ENCODE measurements around the gene FAM13A.

Gene FAM13A

DNA sequence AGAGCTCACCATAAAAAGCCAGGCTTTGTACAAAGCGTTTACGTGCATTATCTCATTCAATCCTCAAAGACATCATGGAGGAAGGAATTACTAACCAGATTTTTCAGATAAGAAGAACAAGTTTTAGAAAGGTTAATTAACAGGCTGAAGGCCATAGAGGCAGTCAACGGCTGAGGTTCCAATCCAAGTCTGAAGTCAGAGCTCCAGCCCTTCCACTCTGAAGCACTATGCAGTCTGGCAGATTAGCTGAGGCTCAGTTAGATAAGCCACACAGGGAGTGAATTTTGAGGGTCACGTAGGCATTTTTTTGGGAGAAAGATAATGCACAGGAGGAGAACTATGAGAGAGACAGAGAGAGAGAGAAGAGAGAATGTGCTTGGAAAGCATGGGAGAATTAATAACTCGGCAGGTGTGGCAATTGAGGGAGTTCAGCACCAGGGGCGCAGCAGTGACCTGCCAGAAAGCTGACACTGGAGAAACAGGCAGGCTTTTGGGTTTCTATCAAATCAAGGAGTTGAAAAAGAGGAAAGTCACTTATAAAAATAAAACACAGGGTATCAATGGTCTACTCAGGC is 242.9 kb downstream of the FAM13A start:
- ChIA-PET POLR2A (no interaction called here), CTCF (interaction anchor here (0.6 to 1.9 kb wide), 2 partner anchors 209 to 293 kb away, joined by 4 read pairs; no protein-coding TSS in a partner anchor)
- TF ChIP-seq EGR2 (tag by site-specific recombination; IDR thresholded peaks at IDR 0.05; ENCODE audit: low read depth) = no peak
- no peak for TF ChIP-seq ZNF18 (tag by site-specific recombination; IDR thresholded peaks at IDR 0.05)
- TF ChIP-seq, protein P1, sequence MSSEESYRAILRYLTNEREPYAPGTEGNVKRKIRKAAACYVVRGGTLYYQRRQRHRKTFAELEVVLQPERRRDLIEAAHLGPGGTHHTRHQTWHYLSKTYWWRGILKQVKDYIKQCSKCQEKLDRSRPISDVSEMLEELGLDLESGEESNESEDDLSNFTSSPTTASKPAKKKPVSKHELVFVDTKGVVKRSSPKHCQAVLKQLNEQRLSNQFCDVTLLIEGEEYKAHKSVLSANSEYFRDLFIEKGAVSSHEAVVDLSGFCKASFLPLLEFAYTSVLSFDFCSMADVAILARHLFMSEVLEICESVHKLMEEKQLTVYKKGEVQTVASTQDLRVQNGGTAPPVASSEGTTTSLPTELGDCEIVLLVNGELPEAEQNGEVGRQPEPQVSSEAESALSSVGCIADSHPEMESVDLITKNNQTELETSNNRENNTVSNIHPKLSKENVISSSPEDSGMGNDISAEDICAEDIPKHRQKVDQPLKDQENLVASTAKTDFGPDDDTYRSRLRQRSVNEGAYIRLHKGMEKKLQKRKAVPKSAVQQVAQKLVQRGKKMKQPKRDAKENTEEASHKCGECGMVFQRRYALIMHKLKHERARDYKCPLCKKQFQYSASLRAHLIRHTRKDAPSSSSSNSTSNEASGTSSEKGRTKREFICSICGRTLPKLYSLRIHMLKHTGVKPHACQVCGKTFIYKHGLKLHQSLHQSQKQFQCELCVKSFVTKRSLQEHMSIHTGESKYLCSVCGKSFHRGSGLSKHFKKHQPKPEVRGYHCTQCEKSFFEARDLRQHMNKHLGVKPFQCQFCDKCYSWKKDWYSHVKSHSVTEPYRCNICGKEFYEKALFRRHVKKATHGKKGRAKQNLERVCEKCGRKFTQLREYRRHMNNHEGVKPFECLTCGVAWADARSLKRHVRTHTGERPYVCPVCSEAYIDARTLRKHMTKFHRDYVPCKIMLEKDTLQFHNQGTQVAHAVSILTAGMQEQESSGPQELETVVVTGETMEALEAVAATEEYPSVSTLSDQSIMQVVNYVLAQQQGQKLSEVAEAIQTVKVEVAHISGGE (tag by site-specific recombination; conservative IDR thresholded peaks at IDR 0.05; ENCODE audit: low read depth) = no peak
- TF ChIP-seq KLF8 (tag by site-specific recombination; IDR thresholded peaks at IDR 0.05) = no peak
- TF ChIP-seq ZNF335 (tag by site-specific recombination; conservative IDR thresholded peaks at IDR 0.05) = no peak
- TF ChIP-seq, protein P2, sequence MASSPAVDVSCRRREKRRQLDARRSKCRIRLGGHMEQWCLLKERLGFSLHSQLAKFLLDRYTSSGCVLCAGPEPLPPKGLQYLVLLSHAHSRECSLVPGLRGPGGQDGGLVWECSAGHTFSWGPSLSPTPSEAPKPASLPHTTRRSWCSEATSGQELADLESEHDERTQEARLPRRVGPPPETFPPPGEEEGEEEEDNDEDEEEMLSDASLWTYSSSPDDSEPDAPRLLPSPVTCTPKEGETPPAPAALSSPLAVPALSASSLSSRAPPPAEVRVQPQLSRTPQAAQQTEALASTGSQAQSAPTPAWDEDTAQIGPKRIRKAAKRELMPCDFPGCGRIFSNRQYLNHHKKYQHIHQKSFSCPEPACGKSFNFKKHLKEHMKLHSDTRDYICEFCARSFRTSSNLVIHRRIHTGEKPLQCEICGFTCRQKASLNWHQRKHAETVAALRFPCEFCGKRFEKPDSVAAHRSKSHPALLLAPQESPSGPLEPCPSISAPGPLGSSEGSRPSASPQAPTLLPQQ (tag by site-specific recombination; IDR thresholded peaks at IDR 0.05) = no peak
- TF ChIP-seq ZNF248 (tag by site-specific recombination; IDR thresholded peaks at IDR 0.05) = no peak
- no peak for TF ChIP-seq ZNF701 (tag by site-specific recombination; IDR thresholded peaks at IDR 0.05)
- no peak for TF ChIP-seq ZNF530 (tag by site-specific recombination; IDR thresholded peaks at IDR 0.05; ENCODE audit: low read depth)
- TF ChIP-seq ZIC2 (tag by site-specific recombination; IDR thresholded peaks at IDR 0.05) = no peak
- TF ChIP-seq ZNF768 (tag by site-specific recombination; IDR thresholded peaks at IDR 0.05) = no peak
- TF ChIP-seq ZNF146 (tag by site-specific recombination; IDR thresholded peaks at IDR 0.05) = no peak
- TF ChIP-seq ZNF202 (tag by site-specific recombination; IDR thresholded peaks at IDR 0.05; ENCODE audit: borderline replicate concordance) = no peak
- no peak for TF ChIP-seq ZNF707 (tag by site-specific recombination; IDR thresholded peaks at IDR 0.05)
- TF ChIP-seq YY2 (tag by site-specific recombination; IDR thresholded peaks at IDR 0.05) = no peak
- H3K27ac ChIP-seq (ENCODE audit: extremely low read depth, low read depth, low read length) = no peak overlapping the region
- H3K4me1 ChIP-seq (ENCODE audit: control insufficient read depth, insufficient read depth, low read length) = no peaks in the 10 kb centered on the region
- no peak overlapping the region for H3K4me3 ChIP-seq (ENCODE audit: low read depth, low read length)
- no peaks in the 10 kb centered on the region for H3K36me3 ChIP-seq (ENCODE audit: control insufficient read depth in 2 of 2, insufficient read depth in 1 of 2, low read length in 2 of 2)
- no peaks in the 10 kb centered on the region for H3K9me3 ChIP-seq (ENCODE audit: control insufficient read depth, insufficient read depth, low read depth, low read length)

GRCh38 chr4:88813013-88813412 is 244.0 kb downstream of the FAM13A start:
- Histone ChIP-seq H3K9me3 (ENCODE audit: control insufficient read depth, insufficient read depth, low read depth, low read length) (no peaks in the 10 kb centered on the region), H3K27ac (ENCODE audit: extremely low read depth, low read depth, low read length) (no peak overlapping the region), H3K4me3 (ENCODE audit: low read depth, low read length) (no peak overlapping the region), H3K4me1 (ENCODE audit: control insufficient read depth, insufficient read depth, low read length) (no peaks in the 10 kb centered on the region), H3K36me3 (ENCODE audit: control insufficient read depth in 2 of 2, insufficient read depth in 1 of 2, low read length in 2 of 2) (no peaks in the 10 kb centered on the region)
- CTCF ChIA-PET = interaction anchor here (1.9 kb wide), 1 partner anchor 210 kb away, joined by 4 read pairs; no protein-coding TSS in a partner anchor
- TF ChIP-seq ZNF558 (tag by site-specific recombination; IDR thresholded peaks at IDR 0.05) = no peak
- TF ChIP-seq ZNF112 (tag by site-specific recombination; IDR thresholded peaks at IDR 0.05) = no peak
- no peak for TF ChIP-seq ZNF626 (tag by site-specific recombination; IDR thresholded peaks at IDR 0.05)
- no peak for TF ChIP-seq ZNF248 (tag by site-specific recombination; IDR thresholded peaks at IDR 0.05)
- no peak for TF ChIP-seq ZNF785 (tag by site-specific recombination; IDR thresholded peaks at IDR 0.05)
- no peak for TF ChIP-seq ZNF341 (tag by site-specific recombination; IDR thresholded peaks at IDR 0.05; ENCODE audit: low read depth)
- no peak for TF ChIP-seq TRIM28 (IDR thresholded peaks at IDR 0.05; ENCODE audit: borderline replicate concordance, low read length)
- TF ChIP-seq IKZF3 (tag by site-specific recombination; IDR thresholded peaks at IDR 0.05) = no peak
- no peak for TF ChIP-seq ZNF514 (tag by site-specific recombination; IDR thresholded peaks at IDR 0.05)
- TF ChIP-seq ZNF148 (tag by site-specific recombination; IDR thresholded peaks at IDR 0.05; ENCODE audit: borderline replicate concordance) = no peak
- TF ChIP-seq ZNF24 (tag by site-specific recombination; IDR thresholded peaks at IDR 0.05) = no peak
- TF ChIP-seq ZSCAN30 (tag by site-specific recombination; IDR thresholded peaks at IDR 0.05) = no peak
- TF ChIP-seq, protein P3, sequence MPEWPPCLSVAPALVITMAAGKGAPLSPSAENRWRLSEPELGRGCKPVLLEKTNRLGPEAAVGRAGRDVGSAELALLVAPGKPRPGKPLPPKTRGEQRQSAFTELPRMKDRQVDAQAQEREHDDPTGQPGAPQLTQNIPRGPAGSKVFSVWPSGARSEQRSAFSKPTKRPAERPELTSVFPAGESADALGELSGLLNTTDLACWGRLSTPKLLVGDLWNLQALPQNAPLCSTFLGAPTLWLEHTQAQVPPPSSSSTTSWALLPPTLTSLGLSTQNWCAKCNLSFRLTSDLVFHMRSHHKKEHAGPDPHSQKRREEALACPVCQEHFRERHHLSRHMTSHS (tag by site-specific recombination; IDR thresholded peaks at IDR 0.05) = no peak
- POLR2A ChIA-PET = no interaction called here
